Smooth muscle cell of bladder (primary cell): ENCODE results near the gene GAGE10. TPM values are rescaled to one million over a fixed set of nuclear protein-coding genes. Genes with fewer than 3 reads are reported as not detected.

ENCODE experiments used
- total RNA-seq: library from RNA; depleted of rRNA; stranded (reverse); fragments of >200 nt; gene quantifications from 2 replicates; pipeline ENCODE4 v1.2.3, GENCODE V29; 2014

Gene GAGE10, protein sequence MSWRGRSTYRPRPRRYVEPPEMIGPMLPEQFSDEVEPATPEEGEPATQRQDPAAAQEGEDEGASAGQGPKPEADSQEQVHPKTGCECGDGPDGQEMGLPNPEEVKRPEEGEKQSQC
- not detected in 2 replicates for total RNA-seq

DNA sequence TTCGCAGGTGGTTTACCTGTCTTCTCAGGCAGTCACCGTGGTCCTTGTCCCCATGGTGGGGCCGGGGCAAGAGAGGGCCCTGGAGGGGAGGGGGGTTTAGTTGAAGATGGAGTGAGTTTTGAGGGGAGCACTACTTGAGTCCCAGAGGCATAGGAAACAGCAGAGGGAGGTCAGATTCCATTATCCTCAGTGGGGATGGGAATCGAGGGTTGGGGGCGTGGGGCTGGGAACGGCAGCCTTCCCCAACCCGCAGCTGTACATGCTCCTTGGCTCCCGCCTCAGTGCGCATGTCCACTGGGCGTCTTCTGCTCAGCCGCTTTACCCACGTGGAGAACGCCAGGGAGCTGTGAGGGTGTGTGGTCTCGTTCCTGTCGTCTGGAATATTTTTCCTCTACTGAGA lies at the start of gene GAGE10:
TSS of gene GAGE10 (plus strand) at position 301 of the 400 bp plus-strand sequence. CDS start 1,214 bp downstream, outside the sequence.

DNA sequence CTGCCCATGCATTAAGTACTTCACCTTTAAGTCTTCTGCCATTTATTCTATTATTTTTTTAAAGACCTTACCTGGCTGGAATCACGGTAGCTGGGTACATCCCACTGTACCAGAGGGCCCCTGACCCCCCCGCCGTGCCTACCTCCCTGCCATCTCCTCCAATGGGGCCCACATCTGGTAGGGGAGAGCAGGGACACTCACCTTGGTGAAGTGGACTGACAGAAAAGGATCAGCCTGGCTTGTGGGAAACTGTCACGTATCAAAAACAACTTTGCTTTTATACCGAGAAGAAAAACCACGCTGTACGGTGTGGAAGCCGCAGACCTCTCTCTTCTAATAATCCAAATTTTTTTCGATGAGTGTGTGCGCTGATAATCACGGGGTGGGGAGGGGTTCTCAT lies 39.0 kb upstream of the GAGE10 start, which contains the start of gene FOXP3:
TSS of gene FOXP3 (minus strand) at position 251 of the 400 bp plus-strand sequence. CDS start 6,205 bp downstream, outside the sequence.

DNA sequence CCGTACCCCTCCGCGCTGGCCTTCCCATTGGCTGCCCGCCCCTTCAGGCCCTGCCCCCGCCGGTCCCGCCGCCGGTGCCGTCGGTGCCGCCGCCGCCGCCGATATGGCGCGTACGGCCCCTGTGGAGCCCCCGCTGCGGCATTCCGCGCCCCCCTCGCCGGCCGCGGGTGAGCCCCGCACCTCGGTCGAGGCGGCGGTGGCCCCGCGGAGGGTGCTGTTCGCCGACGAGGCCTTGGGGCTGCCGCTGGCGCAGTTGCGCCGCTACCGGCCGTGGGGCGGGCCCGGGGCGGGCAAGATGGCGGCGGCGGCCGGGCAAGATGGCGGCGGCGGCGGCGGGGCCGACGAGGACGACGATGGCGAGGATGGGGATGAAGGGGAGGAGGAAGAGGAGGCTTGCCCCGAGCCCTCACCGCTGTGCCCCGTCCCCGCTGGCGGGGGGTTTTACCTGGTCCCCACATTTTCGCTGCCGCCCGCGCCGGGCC lies 33.6 kb upstream of the GAGE10 start, which contains the start of gene PPP1R3F:
TSS of gene PPP1R3F (plus strand) at position 27 of the 482 bp plus-strand sequence. CDS start at position 104, 77 bp downstream.

DNA sequence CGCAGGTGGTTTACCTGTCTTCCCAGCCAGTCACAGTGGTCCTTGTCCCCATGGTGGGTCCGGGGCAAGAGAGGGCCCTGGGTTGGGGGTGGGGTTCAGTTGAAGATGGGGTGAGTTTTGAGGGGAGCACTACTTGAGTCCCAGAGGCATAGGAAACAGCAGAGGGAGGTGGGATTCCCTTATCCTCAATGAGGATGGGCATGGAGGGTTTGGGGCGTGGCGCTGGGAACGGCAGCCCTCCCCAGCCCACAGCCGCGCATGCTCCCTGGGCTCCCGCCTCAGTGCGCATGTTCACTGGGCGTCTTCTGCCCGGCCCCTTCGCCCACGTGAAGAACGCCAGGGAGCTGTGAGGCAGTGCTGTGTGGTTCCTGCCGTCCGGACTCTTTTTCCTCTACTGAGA lies 18.3 kb downstream of the GAGE10 start, which contains the start of gene GAGE12J:
TSS of gene GAGE12J (plus strand) at position 301 of the 400 bp plus-strand sequence. CDS start 1,157 bp downstream, outside the sequence.

DNA sequence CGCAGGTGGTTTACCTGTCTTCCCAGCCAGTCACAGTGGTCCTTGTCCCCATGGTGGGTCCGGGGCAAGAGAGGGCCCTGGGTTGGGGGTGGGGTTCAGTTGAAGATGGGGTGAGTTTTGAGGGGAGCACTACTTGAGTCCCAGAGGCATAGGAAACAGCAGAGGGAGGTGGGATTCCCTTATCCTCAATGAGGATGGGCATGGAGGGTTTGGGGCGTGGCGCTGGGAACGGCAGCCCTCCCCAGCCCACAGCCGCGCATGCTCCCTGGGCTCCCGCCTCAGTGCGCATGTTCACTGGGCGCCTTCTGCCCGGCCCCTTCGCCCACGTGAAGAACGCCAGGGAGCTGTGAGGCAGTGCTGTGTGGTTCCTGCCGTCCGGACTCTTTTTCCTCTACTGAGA lies 27.8 kb downstream of the GAGE10 start, which contains the start of gene GAGE13:
TSS of gene GAGE13 (plus strand) at position 301 of the 400 bp plus-strand sequence. CDS start 1,156 bp downstream, outside the sequence.

Other genes with a start within 250 kb of the GAGE10 start
- gene CCDC120, start 244.6 kb upstream of the GAGE10 start, total RNA-seq, result 0.09 and 0.28 TPM in 2 replicates
- gene PRAF2, start 229.6 kb upstream of the GAGE10 start, total RNA-seq, result 4.4 and 6.4 TPM in 2 replicates
- 36.3 and 43.1 TPM in 2 replicates for gene WDR45, start 223.8 kb upstream of the GAGE10 start, total RNA-seq
- 17.8 and 20.6 TPM in 2 replicates for gene GPKOW, start 179.9 kb upstream of the GAGE10 start, total RNA-seq
- 0.85 and 1.4 TPM in 2 replicates for gene MAGIX, start 140.9 kb upstream of the GAGE10 start, total RNA-seq
- 9.1 and 12.1 TPM in 2 replicates for gene PLP2, start 131.7 kb upstream of the GAGE10 start, total RNA-seq
- 4.1 and 6.7 TPM in 2 replicates for gene PRICKLE3, start 117.3 kb upstream of the GAGE10 start, total RNA-seq
- gene SYP, start 103.5 kb upstream of the GAGE10 start, total RNA-seq, result 0.14 and 0.18 TPM in 2 replicates
- not detected in 2 replicates for gene CACNA1F, start 70.3 kb upstream of the GAGE10 start, total RNA-seq
- 6.5 and 7.0 TPM in 2 replicates for gene CCDC22, start 68.2 kb upstream of the GAGE10 start, total RNA-seq
- not detected in 2 replicates for gene FOXP3, start 38.9 kb upstream of the GAGE10 start, total RNA-seq
- 5.0 and 14.3 TPM in 2 replicates for gene PPP1R3F, start 33.9 kb upstream of the GAGE10 start, total RNA-seq
- not detected in 2 replicates for gene GAGE12J, start 18.4 kb downstream of the GAGE10 start, total RNA-seq
- not detected in 2 replicates for gene GAGE13, start 27.9 kb downstream of the GAGE10 start, total RNA-seq
- gene GAGE12C, start 228.5 kb downstream of the GAGE10 start, total RNA-seq, result not detected in 2 replicates
- gene GAGE12D, start 238.1 kb downstream of the GAGE10 start, total RNA-seq, result not detected in 2 replicates
- not detected in 2 replicates for gene GAGE12E, start 247.6 kb downstream of the GAGE10 start, total RNA-seq